BJ (cell line): ENCODE measurements around the gene VMO1. TPM values are rescaled to one million over a fixed set of nuclear protein-coding genes. Genes with fewer than 3 reads are reported as not detected.
"Not testable (repeated sequence)": the region's sequence is repeated elsewhere in the genome, so short reads cannot be mapped to it uniquely, and the experiment has no call there.

Experiments
- CTCF ChIA-PET: fragments of 350-600 bp; formaldehyde crosslinking; extraction: SDS; loops from one replicate; lab custom pipeline; 2021; ENCODE audit warnings: antibody characterized with exemption, inconsistent platforms; lab: Yijun Ruan, JAX
- POLR2A ChIA-PET: fragments of 300-600 bp; sonication (Branson Sonifier 250); formaldehyde crosslinking; extraction: SDS; loops from one replicate; lab custom pipeline; 2021; ENCODE audit warnings: antibody characterized with exemption; lab: Charles Lee
- DNase-seq: peaks from one replicate; pipeline ENCODE4 v3.0.0-alpha.2; 2011; ENCODE audit warnings: low read depth
- H3K27me3 ChIP-seq: 2 replicates; pipeline ENCODE4 v1.6.0; 2011; ENCODE audit warnings: low read length; ENCODE audit not compliant: control insufficient read depth, insufficient read depth
- H3K36me3 ChIP-seq: 2 replicates; pipeline ENCODE4 v1.5.1; 2011; ENCODE audit warnings: low read length; ENCODE audit not compliant: control insufficient read depth, insufficient read depth
- H3K4me3 ChIP-seq: 2 replicates; pipeline ENCODE4 v1.5.1; 2011; ENCODE audit warnings: low read depth, mild to moderate bottlenecking, control low read depth, low read length
- polyA minus RNA-seq: library from RNA; depleted of rRNA, polyadenylated mRNA; stranded (reverse); fragments of >200 nt; gene quantifications from 2 replicates; pipeline ENCODE4 v1.2.3, GENCODE V29; 2011; rRNA and poly(A)+ RNA removed
- polyA plus RNA-seq: library from polyadenylated mRNA; depleted of rRNA; stranded (reverse); fragments of >200 nt; gene quantifications from 2 replicates; pipeline ENCODE4 v1.2.3, GENCODE V29; 2011; rRNA removed
- TF ChIP-seq, protein P1 (sequence below): IDR thresholded peaks from 2 replicates; pipeline ENCODE4 v1.5.1; 2011; ENCODE audit warnings: low read depth, mild to moderate bottlenecking, control low read depth, inconsistent platforms, low read length, moderate library complexity; ENCODE audit not compliant: insufficient read depth

The VMO1 gene, protein sequence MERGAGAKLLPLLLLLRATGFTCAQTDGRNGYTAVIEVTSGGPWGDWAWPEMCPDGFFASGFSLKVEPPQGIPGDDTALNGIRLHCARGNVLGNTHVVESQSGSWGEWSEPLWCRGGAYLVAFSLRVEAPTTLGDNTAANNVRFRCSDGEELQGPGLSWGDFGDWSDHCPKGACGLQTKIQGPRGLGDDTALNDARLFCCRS
- polyA plus RNA-seq (0.27 and 0.92 TPM in 2 replicates), polyA minus RNA-seq (not detected in 2 replicates)

DNA sequence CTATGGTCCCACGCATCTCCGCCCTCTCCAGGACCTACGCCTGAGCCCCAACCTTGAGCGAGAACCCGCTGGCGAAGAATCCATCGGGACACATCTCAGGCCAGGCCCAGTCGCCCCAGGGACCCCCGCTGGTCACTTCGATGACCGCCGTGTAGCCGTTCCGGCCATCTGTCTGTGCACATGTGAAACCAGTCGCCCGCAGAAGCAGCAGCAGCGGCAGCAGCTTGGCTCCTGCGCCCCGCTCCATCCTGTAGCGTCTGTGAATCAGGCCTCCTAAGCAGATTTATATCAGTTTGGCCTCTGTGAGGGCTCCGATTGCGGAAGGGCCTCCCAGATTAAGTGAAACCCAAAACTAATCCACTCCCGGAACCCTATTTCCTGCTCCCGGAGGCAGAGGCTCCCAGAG, at the start of gene VMO1:
TSS of gene VMO1 (minus strand) at position 259 of the 406 bp plus-strand sequence. CDS start at position 247, 12 bp downstream.
- no peak for DNase-seq
- Histone ChIP-seq H3K4me3 (no peak within 1 kb of the TSS), H3K36me3 (no peaks in the 10 kb centered on the region), H3K27me3 (peaks cover 10% of the 10 kb centered on the region)
- ChIA-PET POLR2A (no interaction called here), CTCF (interaction anchor here (0.6 to 7.9 kb wide), 9 partner anchors 11 to 119 kb away, joined by 3 to 112 read pairs (median 7); partner anchors contain the start of genes C17orf107 and CHRNE)
- TF ChIP-seq, protein P1, sequence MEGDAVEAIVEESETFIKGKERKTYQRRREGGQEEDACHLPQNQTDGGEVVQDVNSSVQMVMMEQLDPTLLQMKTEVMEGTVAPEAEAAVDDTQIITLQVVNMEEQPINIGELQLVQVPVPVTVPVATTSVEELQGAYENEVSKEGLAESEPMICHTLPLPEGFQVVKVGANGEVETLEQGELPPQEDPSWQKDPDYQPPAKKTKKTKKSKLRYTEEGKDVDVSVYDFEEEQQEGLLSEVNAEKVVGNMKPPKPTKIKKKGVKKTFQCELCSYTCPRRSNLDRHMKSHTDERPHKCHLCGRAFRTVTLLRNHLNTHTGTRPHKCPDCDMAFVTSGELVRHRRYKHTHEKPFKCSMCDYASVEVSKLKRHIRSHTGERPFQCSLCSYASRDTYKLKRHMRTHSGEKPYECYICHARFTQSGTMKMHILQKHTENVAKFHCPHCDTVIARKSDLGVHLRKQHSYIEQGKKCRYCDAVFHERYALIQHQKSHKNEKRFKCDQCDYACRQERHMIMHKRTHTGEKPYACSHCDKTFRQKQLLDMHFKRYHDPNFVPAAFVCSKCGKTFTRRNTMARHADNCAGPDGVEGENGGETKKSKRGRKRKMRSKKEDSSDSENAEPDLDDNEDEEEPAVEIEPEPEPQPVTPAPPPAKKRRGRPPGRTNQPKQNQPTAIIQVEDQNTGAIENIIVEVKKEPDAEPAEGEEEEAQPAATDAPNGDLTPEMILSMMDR = no peak

- no peaks in the 10 kb centered on the region for H3K27me3 ChIP-seq
- no peak for DNase-seq
- CTCF ChIA-PET = interaction anchor here (0.9 to 1.3 kb wide), 2 partner anchors 44 to 54 kb away, joined by 4 read pairs; no protein-coding TSS in a partner anchor
- TF ChIP-seq, protein P1 = no peak
- POLR2A ChIA-PET = interaction anchor here (0.6 kb wide), 1 partner anchor 285 kb away, joined by 5 read pairs; no protein-coding TSS in a partner anchor
- H3K4me3 ChIP-seq = peak overlapping the region; percentile 94
- no peaks in the 10 kb centered on the region for H3K36me3 ChIP-seq
These were observed 48.5 kb upstream of the VMO1 start for GRCh38 chr17:4834681-4835020.

- H3K4me3 ChIP-seq = peak overlapping the region; percentile 94
- DNase-seq = no peak
- no peaks in the 10 kb centered on the region for H3K27me3 ChIP-seq
- ChIA-PET POLR2A (interaction anchor here (0.6 kb wide), 1 partner anchor 284 kb away, joined by 5 read pairs; no protein-coding TSS in a partner anchor), CTCF (interaction anchor here (0.9 to 1.3 kb wide), 2 partner anchors 44 to 54 kb away, joined by 4 read pairs; no protein-coding TSS in a partner anchor)
- H3K36me3 ChIP-seq = no peaks in the 10 kb centered on the region
- TF ChIP-seq, protein P1 = no peak
These were observed 47.9 kb upstream of the VMO1 start for GRCh38 chr17:4833941-4834680.

DNA sequence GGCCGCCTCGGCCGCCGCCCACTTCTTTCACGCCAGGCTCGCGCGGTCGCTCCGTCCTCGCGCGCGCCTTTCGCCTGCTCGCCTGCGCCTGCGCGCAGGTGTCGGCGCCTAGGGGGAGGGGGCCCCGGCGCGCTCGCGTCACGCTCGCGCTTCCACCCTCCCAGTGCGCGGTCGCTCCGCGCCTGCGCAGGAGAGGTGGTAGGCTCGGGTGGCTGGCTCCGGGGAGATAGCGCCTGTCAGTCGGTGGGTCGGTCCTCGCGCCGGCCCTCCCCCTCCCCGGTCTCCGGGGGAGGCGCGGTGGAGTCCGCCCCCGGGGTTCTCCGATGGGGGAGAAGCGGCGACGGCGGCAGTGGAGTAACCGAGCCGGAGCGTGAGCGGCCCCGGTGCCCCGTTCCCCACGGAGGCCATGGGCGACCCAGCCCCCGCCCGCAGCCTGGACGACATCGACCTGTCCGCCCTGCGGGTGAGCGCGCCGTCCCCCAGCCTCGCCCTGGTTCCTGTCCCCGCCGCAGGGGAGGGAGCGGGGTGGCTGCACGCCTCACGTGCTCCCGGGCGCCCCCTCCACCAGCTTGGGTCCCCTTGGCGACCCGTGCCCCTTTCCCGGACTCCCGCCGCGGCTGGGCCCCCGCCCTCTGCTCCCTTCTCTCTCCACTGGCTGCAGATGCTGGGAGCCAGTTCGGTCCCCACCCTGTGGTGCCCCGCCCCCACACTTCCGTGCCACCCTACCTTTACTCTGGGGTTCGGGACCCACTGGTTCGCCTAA, 47.2 kb upstream of the VMO1 start, which contains the start of gene MINK1:
TSS of gene MINK1 (plus strand) at position 163 of the 763 bp plus-strand sequence. CDS start at position 407, 244 bp downstream.
- Histone ChIP-seq H3K36me3 (no peaks in the 10 kb centered on the region), H3K4me3 (peak within 1 kb of the TSS; percentile 94), H3K27me3 (no peaks in the 10 kb centered on the region)
- CTCF ChIA-PET = interaction anchor here (0.7 to 1.3 kb wide), 2 partner anchors 43 to 75 kb away, joined by 3 to 4 read pairs; no protein-coding TSS in a partner anchor
- POLR2A ChIA-PET = no interaction called here
- TF ChIP-seq, protein P1 = no peak
- peak; percentile 66 for DNase-seq

GRCh38 chr17:4832829-4833177, 46.6 kb upstream of the VMO1 start:
- peak overlapping the region; percentile 94 for H3K4me3 ChIP-seq
- POLR2A ChIA-PET, DNase-seq, H3K27me3 ChIP-seq, H3K36me3 ChIP-seq: not testable (repeated sequence)
- CTCF ChIA-PET = interaction anchor here (0.7 kb wide), 1 partner anchor 76 kb away, joined by 3 read pairs; no protein-coding TSS in a partner anchor
